Epithelial cell of esophagus (primary cell): Measurements from ENCODE around the gene MED19.
"Not testable (repeated sequence)": the region's sequence is repeated elsewhere in the genome, so short reads cannot be mapped to it uniquely, and the experiment has no call there.

ENCODE experiments used
- DNase-seq: peaks from one replicate; pipeline ENCODE4 v3.0.0; 2010; ENCODE audit warnings: low read depth
- H3K4me3 ChIP-seq: 2 replicates; pipeline ENCODE4 v1.5.1; 2011; ENCODE audit warnings: mild to moderate bottlenecking, low read length, control low read depth
- TF ChIP-seq, protein P1 (sequence below): IDR thresholded peaks from 2 replicates; pipeline ENCODE4 v1.5.1; 2011; ENCODE audit warnings: low read depth, mild to moderate bottlenecking, low read length, control low read depth, inconsistent platforms; ENCODE audit not compliant: insufficient read depth; ENCODE audit errors: missing control alignments

MED19 gene

DNA sequence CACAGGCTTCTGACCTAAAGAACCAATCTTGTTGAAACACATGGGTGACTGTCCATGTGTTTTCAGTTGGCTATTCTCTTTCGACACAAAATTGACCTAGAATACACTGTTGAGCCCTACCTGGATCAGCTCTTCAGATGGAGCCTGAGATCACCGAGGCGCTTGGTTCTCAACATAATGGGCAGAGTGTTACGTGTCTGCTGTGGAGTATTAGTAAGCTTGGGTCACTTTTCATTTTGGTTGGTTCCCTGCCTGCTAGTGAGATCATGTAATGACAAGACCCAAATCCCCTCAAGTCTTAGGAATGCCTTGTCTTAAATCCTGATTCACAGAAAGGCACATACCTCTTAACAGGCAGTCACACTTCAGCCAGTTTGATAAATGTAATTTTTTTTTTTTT, 8.7 kb downstream of the MED19 start:
- TF ChIP-seq, protein P1, sequence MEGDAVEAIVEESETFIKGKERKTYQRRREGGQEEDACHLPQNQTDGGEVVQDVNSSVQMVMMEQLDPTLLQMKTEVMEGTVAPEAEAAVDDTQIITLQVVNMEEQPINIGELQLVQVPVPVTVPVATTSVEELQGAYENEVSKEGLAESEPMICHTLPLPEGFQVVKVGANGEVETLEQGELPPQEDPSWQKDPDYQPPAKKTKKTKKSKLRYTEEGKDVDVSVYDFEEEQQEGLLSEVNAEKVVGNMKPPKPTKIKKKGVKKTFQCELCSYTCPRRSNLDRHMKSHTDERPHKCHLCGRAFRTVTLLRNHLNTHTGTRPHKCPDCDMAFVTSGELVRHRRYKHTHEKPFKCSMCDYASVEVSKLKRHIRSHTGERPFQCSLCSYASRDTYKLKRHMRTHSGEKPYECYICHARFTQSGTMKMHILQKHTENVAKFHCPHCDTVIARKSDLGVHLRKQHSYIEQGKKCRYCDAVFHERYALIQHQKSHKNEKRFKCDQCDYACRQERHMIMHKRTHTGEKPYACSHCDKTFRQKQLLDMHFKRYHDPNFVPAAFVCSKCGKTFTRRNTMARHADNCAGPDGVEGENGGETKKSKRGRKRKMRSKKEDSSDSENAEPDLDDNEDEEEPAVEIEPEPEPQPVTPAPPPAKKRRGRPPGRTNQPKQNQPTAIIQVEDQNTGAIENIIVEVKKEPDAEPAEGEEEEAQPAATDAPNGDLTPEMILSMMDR = no peak
- no peak overlapping the region for H3K4me3 ChIP-seq

DNA sequence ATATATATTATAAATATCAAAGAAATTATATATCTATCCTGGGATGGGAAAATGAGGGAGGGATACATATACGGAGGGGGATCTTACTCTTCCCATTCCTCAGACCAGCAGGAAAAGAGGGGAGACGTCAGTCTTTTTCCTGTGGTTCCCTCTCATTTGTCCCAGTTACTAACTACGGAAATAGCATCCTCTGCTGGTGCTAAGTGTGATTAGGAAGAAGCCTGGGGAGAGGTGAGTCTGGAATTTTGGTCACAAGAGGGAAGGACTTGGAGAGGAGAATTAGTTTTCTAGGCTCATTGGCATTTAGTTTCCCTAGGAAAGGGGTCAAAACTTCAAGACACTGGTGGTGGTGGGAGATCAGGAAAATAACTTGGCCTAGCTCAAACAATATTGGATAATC, 11.6 kb downstream of the MED19 start:
- no peak overlapping the region for H3K4me3 ChIP-seq
- no peak for DNase-seq
- TF ChIP-seq, protein P1 = no peak

More for the DNA sequence above, 8.7 kb downstream of the MED19 start:
- peak; percentile 49 for DNase-seq

DNA sequence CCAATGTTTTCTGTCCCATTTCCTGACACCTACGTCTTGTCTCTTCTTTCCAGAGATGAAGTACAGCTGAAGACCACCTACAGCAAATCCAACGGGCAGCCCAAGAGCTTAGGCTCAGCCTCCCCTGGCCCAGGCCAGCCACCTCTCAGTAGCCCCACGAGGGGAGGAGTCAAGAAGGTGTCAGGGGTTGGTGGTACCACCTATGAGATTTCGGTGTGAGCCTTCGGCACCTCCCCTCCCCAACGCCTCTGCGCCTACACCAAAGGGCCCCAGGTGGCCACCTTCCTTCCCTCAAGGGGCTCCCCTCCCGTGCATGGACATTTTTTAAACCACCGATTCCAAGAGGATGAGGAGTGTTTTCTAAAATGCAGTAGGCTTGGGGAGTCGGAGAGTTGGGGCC, 12.2 kb downstream of the MED19 start:
- TF ChIP-seq, protein P1 = no peak
- DNase-seq = no peak
- H3K4me3 ChIP-seq = no peak overlapping the region

DNA sequence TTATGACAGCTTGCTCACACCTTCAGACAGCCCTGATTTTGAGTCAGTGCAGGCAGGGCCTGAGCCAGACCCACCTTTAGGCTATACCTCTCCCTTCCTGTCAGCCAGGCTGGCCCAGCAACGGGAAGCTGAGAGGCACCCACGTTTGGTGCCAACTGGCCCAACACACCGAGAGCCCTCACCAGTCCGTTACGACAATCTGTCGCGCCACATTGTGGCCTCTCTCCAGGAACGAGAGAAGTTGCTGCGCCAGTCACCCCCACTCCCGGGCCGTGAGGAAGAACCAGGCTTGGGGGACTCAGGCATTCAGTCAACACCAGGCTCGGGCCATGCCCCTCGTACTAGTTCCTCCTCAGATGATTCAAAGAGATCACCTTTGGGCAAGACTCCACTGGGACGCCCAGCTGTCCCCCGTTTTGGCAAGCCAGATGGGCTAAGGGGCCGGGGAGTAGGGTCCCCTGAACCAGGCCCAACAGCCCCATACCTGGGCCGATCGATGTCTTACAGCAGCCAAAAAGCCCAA, 13.1 kb downstream of the MED19 start:
- no peak overlapping the region for H3K4me3 ChIP-seq
- TF ChIP-seq, protein P1 = no peak
- no peak for DNase-seq

DNA sequence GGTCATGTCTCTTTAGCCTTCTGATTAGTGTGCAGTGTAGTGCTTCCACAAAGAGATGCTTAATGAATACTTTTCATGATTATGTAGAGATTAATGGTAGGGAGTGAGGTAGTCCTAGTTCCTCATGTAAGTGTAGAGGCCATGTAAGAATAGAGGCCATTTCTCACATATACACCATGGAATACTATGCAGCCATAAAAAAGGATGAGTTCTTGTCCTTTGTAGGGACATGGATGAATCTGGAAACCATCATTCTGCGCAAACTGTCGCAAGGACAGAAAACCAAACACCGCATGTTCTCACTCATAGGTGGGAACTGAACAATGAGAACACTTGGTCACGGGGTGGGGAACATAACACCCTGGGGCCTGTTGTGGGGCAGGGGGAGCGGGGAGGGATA, 21.5 kb downstream of the MED19 start:
- H3K4me3 ChIP-seq, DNase-seq: not testable (repeated sequence)

DNA sequence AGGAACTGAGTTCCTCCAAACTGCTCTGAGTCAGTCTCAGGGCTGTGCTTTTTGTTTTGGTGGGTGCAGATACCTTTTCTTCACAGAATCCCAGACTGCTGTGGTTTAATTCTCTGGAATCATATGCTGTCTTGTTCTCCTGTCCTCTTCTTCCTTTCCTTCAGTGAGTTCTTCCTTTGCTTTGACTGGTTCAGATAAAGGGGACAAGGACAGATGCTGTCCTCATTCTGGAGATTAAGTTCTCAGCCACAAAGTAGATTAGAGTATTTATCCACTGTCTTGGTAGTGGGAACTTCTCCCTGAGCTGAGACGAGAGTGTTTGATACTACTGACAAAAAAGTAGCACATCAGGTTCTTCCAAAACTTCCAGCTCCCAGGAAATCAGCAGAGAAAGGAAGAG, 30.8 kb downstream of the MED19 start:
- DNase-seq = no peak
- no peak overlapping the region for H3K4me3 ChIP-seq
- TF ChIP-seq, protein P1 = no peak

DNA sequence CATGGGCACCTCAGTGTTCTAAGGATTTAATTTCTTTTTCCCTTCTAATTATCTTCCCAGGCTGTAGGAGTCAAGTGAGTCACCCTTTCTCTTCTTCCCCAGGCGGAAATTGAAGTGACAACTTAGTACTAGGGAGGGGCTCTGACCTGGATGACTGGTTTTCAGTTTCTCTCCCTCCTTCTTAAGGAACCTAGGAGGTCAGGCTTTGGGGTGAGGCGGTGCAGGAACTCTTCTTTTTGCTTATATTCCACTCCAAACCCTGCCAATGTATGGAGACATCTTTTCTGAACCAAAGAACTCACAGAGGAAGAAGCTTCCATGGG, 31.5 kb downstream of the MED19 start:
- peak overlapping the region; percentile 0 for H3K4me3 ChIP-seq
- TF ChIP-seq, protein P1 = no peak
- DNase-seq = peak; percentile 89
